B cell (primary cell): ENCODE measurements around the gene HTR4. TPM values are rescaled to one million over a fixed set of nuclear protein-coding genes. Genes with fewer than 3 reads are reported as not detected.

Experiments
- ATAC-seq: fragments of 200-7000 bp; cut with Tn5 transposase; one replicate; pipeline ENCODE4 v1.10.0; 2021; ENCODE audit warnings: low read depth, mild to moderate bottlenecking, moderate number of reproducible peaks, moderate library complexity
- CTCF ChIA-PET: fragments of 350-600 bp; sonication (Branson Sonifier 250); formaldehyde crosslinking; loops from one replicate; lab custom pipeline; 2021; ENCODE audit warnings: antibody characterized with exemption, inconsistent platforms; lab: Charles Lee
- POLR2A ChIA-PET: fragments of 350-600 bp; sonication (Branson Sonifier 250); formaldehyde crosslinking; loops from one replicate; lab custom pipeline; 2021; ENCODE audit warnings: antibody characterized with exemption; lab: Charles Lee
- DNase-seq: peaks from one replicate; pipeline ENCODE4 v3.0.0; 2013
- H2AFZ ChIP-seq: 2 replicates; pipeline ENCODE4 v1.6.1; 2012; ENCODE audit warnings: mild to moderate bottlenecking, low read depth, low read length; ENCODE audit not compliant: insufficient read depth, poor library complexity, severe bottlenecking
- H3K27ac ChIP-seq, 2 donors: 1 replicate in 1 of 2; 2 replicates in 1 of 2; pipeline ENCODE4 v1.5.1; 2012 to 2013; ENCODE audit warnings: low read length in 2 of 2, mild to moderate bottlenecking in 2 of 2, moderate library complexity in 1 of 2
- H3K27me3 ChIP-seq, 4 experiments: fragments of 200-600 bp in 1 of 4; sonication (generic) in 1 of 4; replicated peaks in 1 of 4; 1 replicate in 2 of 4; 2 replicates in 2 of 4; pipeline versions ENCODE4 v1.6.1 to v1.7.0; 2013 to 2016; ENCODE audit warnings: low read length in 3 of 4, mild to moderate bottlenecking in 2 of 4, mixed read lengths in 1 of 4, moderate library complexity in 1 of 4; ENCODE audit not compliant: insufficient read depth in 4 of 4, control insufficient read depth in 3 of 4; ENCODE audit errors: control extremely low read depth in 1 of 4
- H3K36me3 ChIP-seq, 2 experiments: replicated peaks in 1 of 2; 1 replicate in 1 of 2; 2 replicates in 1 of 2; pipeline versions ENCODE4 v1.6.1 to v1.7.1; 2013; ENCODE audit warnings: low read length in 1 of 2; ENCODE audit not compliant: insufficient read depth in 2 of 2, control insufficient read depth in 1 of 2; ENCODE audit errors: control extremely low read depth in 1 of 2, extremely low read depth in 1 of 2
- H3K4me1 ChIP-seq, 2 donors: fragments of 200-600 bp in 1 of 2; sonication (generic) in 1 of 2; 1 replicate in 1 of 2; 2 replicates in 1 of 2; pipeline versions ENCODE4 v1.5.1 to v1.6.1; 2013 to 2017; ENCODE audit warnings: low read length in 2 of 2; ENCODE audit not compliant: control insufficient read depth in 2 of 2, insufficient read depth in 2 of 2
- H3K4me2 ChIP-seq: replicated peaks from 2 replicates; pipeline ENCODE3; 2012; ENCODE audit warnings: mild to moderate bottlenecking, low read depth, low read length; ENCODE audit not compliant: poor library complexity, severe bottlenecking
- H3K4me3 ChIP-seq, 5 experiments: fragments of 200-600 bp in 1 of 5; sonication (generic) in 1 of 5; 1 replicate in 3 of 5; 2 replicates in 2 of 5; pipeline versions ENCODE4 v1.5.1 to v1.7.0; 2011 to 2016; ENCODE audit warnings: low read length in 4 of 5, mild to moderate bottlenecking in 4 of 5, low read depth in 2 of 5, control low read depth in 1 of 5, moderate library complexity in 1 of 5; ENCODE audit not compliant: insufficient read depth in 1 of 5; ENCODE audit errors: control extremely low read depth in 1 of 5, extremely low read depth in 1 of 5
- H3K79me2 ChIP-seq: fragments of 200-600 bp; sonication (generic); one replicate; pipeline ENCODE4 v1.6.0; 2016; ENCODE audit warnings: low read length; ENCODE audit not compliant: control insufficient read depth, insufficient read depth
- H3K9ac ChIP-seq: fragments of 200-600 bp; sonication (generic); 2 replicates; pipeline ENCODE4 v1.6.1; 2017; ENCODE audit warnings: mild to moderate bottlenecking, low read length, moderate library complexity
- H3K9me3 ChIP-seq, 3 donors: one replicate each; pipeline versions ENCODE4 v1.6.1 to v1.7.1; 2013; ENCODE audit warnings: low read length in 2 of 3; ENCODE audit not compliant: control insufficient read depth in 2 of 3, insufficient read depth in 1 of 3; ENCODE audit errors: control extremely low read depth in 1 of 3
- H4K20me1 ChIP-seq: 2 replicates; pipeline ENCODE4 v1.6.0; 2012; ENCODE audit warnings: mild to moderate bottlenecking, low read length; ENCODE audit not compliant: insufficient read depth, control insufficient read depth, poor library complexity, severe bottlenecking
- H3K27ac Mint-ChIP-seq: one replicate; pipeline ENCODE4 v1.8.0; 2021; ENCODE audit warnings: mixed read lengths
- H3K27me3 Mint-ChIP-seq: one replicate; pipeline ENCODE4 v1.8.0; 2021; ENCODE audit warnings: mixed read lengths
- H3K4me1 Mint-ChIP-seq: one replicate; pipeline ENCODE4 v1.8.0; 2021; ENCODE audit warnings: mixed read lengths
- H3K4me3 Mint-ChIP-seq: one replicate; pipeline ENCODE4 v1.8.0; 2021; ENCODE audit warnings: mixed read lengths
- H3K9me3 Mint-ChIP-seq: one replicate; pipeline ENCODE4 v1.8.0; 2022; ENCODE audit warnings: mixed read lengths; ENCODE audit not compliant: insufficient read depth
- EZH2 ChIP-seq: IDR thresholded peaks from 2 replicates; pipeline ENCODE4 v1.6.1; 2012; ENCODE audit warnings: borderline replicate concordance, low read depth, mild to moderate bottlenecking, moderate library complexity, low read length; ENCODE audit not compliant: insufficient read depth, poor library complexity, severe bottlenecking
- WGBS: methylation state at CpG from one replicate; pipeline ENCODE4 v1.1.5; 2013; ENCODE audit warnings: missing lambda C conversion rate; ENCODE audit not compliant: insufficient coverage; 5-methylcytosine and 5-hydroxymethylcytosine counted together
- intact Hi-C: fragments of 100-400 bp; cut with micrococcal nuclease; formaldehyde crosslinking; loops from one replicate; pipeline ENCODE4 v1.10.0; 2022
- polyA plus RNA-seq: library from polyadenylated mRNA; depleted of rRNA; stranded (reverse); fragments of >200 nt; gene quantifications from 2 replicates; pipeline ENCODE4 v1.2.3, GENCODE V29; 2012
- total RNA-seq, 2 donors: library from RNA; stranded (reverse); fragments of 120-200 nt in 1 of 2; gene quantifications; 1 replicate in 1 of 2; 2 replicates in 1 of 2; pipeline versions ENCODE4 v1.2.3 to v1.2.4, GENCODE V29; 2013 to 2022
- TF ChIP-seq, protein P1 (sequence below): fragments of 200-600 bp; IDR thresholded peaks from one replicate; pipeline ENCODE4 v1.8.0; 2022; ENCODE audit warnings: antibody characterized with exemption, mild to moderate bottlenecking

HTR4 gene
- total and polyA plus RNA-seq, 2 donors (not counting 1 experiment from before 2014, with no cell fraction given), result not detected

DNA sequence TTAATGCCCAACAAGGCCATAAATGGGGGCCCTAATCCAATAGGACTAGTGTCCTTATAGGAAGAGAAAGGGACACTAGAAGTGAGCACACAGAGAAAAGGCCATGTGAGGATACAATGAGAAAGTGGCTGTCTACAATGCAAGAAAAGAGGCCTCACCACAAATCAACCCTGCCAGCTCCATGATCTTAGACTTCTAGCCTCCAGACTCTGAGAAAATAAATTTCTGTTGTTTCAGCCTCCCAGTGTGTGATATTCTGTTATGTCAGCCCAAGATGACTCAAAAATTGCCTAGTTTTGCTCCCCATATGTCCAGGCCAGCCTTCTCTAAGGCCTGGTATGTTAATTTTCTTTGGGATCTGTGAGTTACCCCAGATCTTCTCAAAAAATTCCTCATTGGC lies 32.3 kb upstream of the HTR4 start:
- Mint-ChIP-seq H3K27ac (no peak overlapping the region), H3K9me3 (peaks cover 9% of the 10 kb centered on the region), H3K27me3 (peaks cover 36% of the 10 kb centered on the region), H3K4me3 (no peak overlapping the region), H3K4me1 (no peaks in the 10 kb centered on the region)
- POLR2A ChIA-PET, result no interaction called here
- Histone ChIP-seq H3K9ac (no peak overlapping the region), H3K27me3 (peaks cover 0 to 2% (median 0%) of the 10 kb centered on the region in 4 experiments), H3K4me3 (no peak overlapping the region), H2AFZ (no peak overlapping the region), H3K4me1 (no peaks in the 10 kb centered on the region), H3K36me3 (no peaks in the 10 kb centered on the region), H3K79me2 (no peaks in the 10 kb centered on the region), H3K27ac (no peak overlapping the region), H3K9me3 (peaks cover 0 to 9% (median 0%) of the 10 kb centered on the region in 3 donors), H3K4me2 (no peak overlapping the region), H4K20me1 (no peaks in the 10 kb centered on the region)
- no peak for ATAC-seq
- DNase-seq, result no peak
- CTCF ChIA-PET, result no interaction called here
- intact Hi-C loops, result no loop called here
- TF ChIP-seq EZH2, result no peak
- TF ChIP-seq, protein P1, sequence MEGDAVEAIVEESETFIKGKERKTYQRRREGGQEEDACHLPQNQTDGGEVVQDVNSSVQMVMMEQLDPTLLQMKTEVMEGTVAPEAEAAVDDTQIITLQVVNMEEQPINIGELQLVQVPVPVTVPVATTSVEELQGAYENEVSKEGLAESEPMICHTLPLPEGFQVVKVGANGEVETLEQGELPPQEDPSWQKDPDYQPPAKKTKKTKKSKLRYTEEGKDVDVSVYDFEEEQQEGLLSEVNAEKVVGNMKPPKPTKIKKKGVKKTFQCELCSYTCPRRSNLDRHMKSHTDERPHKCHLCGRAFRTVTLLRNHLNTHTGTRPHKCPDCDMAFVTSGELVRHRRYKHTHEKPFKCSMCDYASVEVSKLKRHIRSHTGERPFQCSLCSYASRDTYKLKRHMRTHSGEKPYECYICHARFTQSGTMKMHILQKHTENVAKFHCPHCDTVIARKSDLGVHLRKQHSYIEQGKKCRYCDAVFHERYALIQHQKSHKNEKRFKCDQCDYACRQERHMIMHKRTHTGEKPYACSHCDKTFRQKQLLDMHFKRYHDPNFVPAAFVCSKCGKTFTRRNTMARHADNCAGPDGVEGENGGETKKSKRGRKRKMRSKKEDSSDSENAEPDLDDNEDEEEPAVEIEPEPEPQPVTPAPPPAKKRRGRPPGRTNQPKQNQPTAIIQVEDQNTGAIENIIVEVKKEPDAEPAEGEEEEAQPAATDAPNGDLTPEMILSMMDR, result no peak

DNA sequence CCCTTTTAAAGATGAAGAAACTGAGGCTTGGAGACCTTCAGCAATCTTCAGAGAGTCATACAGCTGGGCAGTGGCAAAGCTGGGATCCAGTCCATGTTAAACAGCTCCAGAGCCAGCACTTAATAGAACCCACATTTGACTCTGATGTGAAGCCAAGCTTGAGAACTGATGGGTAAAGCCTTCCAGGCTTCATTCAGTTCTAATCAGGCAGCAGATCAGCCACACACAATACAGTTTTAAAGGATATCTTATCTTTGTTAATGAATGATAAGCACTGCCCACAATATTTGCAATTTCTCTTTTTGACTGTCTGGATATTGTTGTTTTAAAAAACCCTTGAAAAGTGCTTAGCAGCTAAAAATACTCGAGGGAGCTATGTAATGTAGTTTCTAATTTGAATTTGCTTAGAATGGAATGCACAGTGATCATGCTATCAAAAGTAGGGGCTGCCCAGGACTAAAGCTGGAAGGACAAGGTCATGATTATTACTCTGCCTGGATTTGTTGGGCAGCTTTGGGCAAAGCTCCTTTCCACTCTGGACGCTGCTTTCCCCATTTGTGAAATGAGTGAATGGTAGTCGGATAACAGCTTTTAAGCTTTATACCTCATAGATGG lies 31.3 kb upstream of the HTR4 start:
- Histone ChIP-seq H3K27me3 (peaks cover 0 to 2% (median 0%) of the 10 kb centered on the region in 4 experiments), H3K27ac (no peak overlapping the region), H4K20me1 (no peaks in the 10 kb centered on the region), H2AFZ (no peak overlapping the region), H3K9me3 (peaks cover 0 to 4% (median 0%) of the 10 kb centered on the region in 3 donors), H3K4me1 (no peaks in the 10 kb centered on the region), H3K4me3 (no peak overlapping the region), H3K4me2 (no peak overlapping the region), H3K9ac (no peak overlapping the region), H3K36me3 (no peaks in the 10 kb centered on the region), H3K79me2 (no peaks in the 10 kb centered on the region)
- Mint-ChIP-seq H3K4me3 (no peak overlapping the region), H3K27ac (no peak overlapping the region), H3K27me3 (peaks cover 36% of the 10 kb centered on the region), H3K9me3 (peaks cover 3% of the 10 kb centered on the region), H3K4me1 (no peaks in the 10 kb centered on the region)
- ChIA-PET CTCF (no interaction called here), POLR2A (no interaction called here)
- TF ChIP-seq, protein P1, result no peak
- no peak for TF ChIP-seq EZH2
- ATAC-seq (no peak), DNase-seq (no peak)
- 70% methylated on average over 1 of the region's 3 CpGs for WGBS
- intact Hi-C loops, result no loop called here
